Memory B cell (primary cell): ENCODE data around the gene LEPR.
A peak's percentile ranks its signal among the peaks of the same experiment; 100 is the strongest.
"Not testable (repeated sequence)": the region's sequence is repeated elsewhere in the genome, so short reads cannot be mapped to it uniquely, and the experiment has no call there.

Experiments used
- ATAC-seq: fragments of 150-1000 bp; cut with Tn5 transposase; 2 replicates; pipeline ENCODE4 v1.10.0; 2021; ENCODE audit warnings: low read depth, mild to moderate bottlenecking, moderate library complexity
- DNase-seq, 2 donors: peaks; one replicate each; pipeline ENCODE4 v3.0.0; 2022; ENCODE audit warnings: low spot score in 2 of 2
- H3K27ac Mint-ChIP-seq: one replicate; pipeline ENCODE4 v1.8.0; 2022; ENCODE audit warnings: mild to moderate bottlenecking, moderate library complexity, mixed read lengths
- H3K27me3 Mint-ChIP-seq: one replicate; pipeline ENCODE4 v1.8.0; 2022; ENCODE audit warnings: mixed read lengths
- H3K36me3 Mint-ChIP-seq: one replicate; pipeline ENCODE4 v1.8.0; 2022; ENCODE audit warnings: mild to moderate bottlenecking, mixed read lengths
- H3K4me1 Mint-ChIP-seq: one replicate; pipeline ENCODE4 v1.8.0; 2022; ENCODE audit warnings: mixed read lengths
- H3K4me3 Mint-ChIP-seq: one replicate; pipeline ENCODE4 v1.8.0; 2022; ENCODE audit warnings: mild to moderate bottlenecking, moderate library complexity, mixed read lengths
- H3K9me3 Mint-ChIP-seq: one replicate; pipeline ENCODE4 v1.8.0; 2022; ENCODE audit warnings: mixed read lengths

The LEPR gene, protein sequence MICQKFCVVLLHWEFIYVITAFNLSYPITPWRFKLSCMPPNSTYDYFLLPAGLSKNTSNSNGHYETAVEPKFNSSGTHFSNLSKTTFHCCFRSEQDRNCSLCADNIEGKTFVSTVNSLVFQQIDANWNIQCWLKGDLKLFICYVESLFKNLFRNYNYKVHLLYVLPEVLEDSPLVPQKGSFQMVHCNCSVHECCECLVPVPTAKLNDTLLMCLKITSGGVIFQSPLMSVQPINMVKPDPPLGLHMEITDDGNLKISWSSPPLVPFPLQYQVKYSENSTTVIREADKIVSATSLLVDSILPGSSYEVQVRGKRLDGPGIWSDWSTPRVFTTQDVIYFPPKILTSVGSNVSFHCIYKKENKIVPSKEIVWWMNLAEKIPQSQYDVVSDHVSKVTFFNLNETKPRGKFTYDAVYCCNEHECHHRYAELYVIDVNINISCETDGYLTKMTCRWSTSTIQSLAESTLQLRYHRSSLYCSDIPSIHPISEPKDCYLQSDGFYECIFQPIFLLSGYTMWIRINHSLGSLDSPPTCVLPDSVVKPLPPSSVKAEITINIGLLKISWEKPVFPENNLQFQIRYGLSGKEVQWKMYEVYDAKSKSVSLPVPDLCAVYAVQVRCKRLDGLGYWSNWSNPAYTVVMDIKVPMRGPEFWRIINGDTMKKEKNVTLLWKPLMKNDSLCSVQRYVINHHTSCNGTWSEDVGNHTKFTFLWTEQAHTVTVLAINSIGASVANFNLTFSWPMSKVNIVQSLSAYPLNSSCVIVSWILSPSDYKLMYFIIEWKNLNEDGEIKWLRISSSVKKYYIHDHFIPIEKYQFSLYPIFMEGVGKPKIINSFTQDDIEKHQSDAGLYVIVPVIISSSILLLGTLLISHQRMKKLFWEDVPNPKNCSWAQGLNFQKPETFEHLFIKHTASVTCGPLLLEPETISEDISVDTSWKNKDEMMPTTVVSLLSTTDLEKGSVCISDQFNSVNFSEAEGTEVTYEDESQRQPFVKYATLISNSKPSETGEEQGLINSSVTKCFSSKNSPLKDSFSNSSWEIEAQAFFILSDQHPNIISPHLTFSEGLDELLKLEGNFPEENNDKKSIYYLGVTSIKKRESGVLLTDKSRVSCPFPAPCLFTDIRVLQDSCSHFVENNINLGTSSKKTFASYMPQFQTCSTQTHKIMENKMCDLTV

DNA sequence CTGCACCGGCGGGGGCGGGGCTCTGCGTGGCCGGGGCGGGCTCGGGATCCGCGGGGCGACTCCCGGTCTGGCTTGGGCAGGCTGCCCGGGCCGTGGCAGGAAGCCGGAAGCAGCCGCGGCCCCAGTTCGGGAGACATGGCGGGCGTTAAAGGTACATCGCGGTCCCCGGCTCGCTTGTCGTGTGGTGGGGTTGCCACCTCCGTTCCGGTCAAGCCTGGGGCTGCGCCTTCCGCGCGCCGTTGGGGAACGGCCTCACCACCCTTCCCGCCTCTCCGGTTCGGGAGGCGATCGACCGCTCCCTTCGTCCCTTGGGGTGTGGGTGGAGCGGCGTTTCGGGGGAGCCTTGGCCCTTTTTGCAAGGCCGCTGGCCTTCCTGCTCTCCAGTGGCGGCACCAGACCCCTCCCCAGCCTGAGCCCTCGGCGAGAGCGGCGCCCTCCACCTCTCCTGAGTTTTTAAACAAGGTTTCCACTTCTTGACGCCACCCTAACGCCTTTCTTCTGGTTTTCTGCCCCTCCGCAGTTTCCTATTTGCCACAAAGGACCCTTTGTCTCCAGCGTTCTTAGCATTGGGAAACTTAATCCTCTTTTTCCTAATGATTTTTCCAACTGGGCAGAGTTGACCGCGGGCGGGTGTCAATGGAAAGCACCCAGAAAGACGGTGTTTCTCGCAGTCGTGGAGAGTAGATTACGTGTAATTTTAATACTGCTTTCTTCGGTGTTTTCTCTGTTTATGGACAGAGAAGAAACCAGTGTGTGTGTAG lies at the start of gene LEPR, which contains the start of gene LEPROT:
LEPR (plus strand) TSS at position 79 of the 761 bp plus-strand sequence. CDS start 144,898 bp downstream, outside the sequence.
LEPROT (plus strand) TSS at position 79 of the 761 bp plus-strand sequence; CDS start at position 136, 57 bp downstream.
- H3K4me3 Mint-ChIP-seq: no peak within 1 kb of the TSS
- ATAC-seq: no peak
- H3K27ac Mint-ChIP-seq: peak within 1 kb of the TSS; percentile 64
- no peaks in the 10 kb centered on the region for H3K9me3 Mint-ChIP-seq
- DNase-seq: no peak
- no peaks in the 10 kb centered on the region for H3K27me3 Mint-ChIP-seq
- H3K4me1 Mint-ChIP-seq: peaks cover 8% of the 10 kb centered on the region
- peaks cover 8% of the 10 kb centered on the region for H3K36me3 Mint-ChIP-seq

- H3K4me1 Mint-ChIP-seq: no peaks in the 10 kb centered on the region
- no peak overlapping the region for H3K4me3 Mint-ChIP-seq
- H3K9me3 Mint-ChIP-seq: peaks cover 3% of the 10 kb centered on the region
- DNase-seq (no peak), ATAC-seq (no peak)
- H3K27ac Mint-ChIP-seq: no peak overlapping the region
- peaks cover 10% of the 10 kb centered on the region for H3K27me3 Mint-ChIP-seq
- H3K36me3 Mint-ChIP-seq: peaks cover 5% of the 10 kb centered on the region
These were observed 48.9 kb upstream of the LEPR start for GRCh38 chr1:65371544-65371943.

DNA sequence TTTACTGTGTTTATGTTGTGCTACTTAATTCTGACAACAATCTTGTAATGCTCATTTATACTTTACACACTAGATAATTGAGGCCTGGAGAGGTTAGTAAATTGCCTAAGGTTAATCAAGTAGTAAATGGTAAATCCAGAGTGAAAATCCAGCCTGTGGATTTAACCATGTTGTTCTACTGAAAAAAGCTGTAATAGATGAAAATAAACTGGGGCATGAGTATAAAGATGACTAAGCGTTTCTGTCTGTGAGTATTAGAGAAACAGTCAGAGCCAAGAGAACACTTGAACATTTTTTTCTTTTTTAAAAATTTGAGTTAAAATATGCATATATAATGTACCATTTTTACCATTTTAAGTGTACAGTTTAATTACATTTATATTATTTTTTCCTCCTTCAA lies 47.9 kb upstream of the LEPR start:
- DNase-seq: no peak
- ATAC-seq: no peak
- Mint-ChIP-seq H3K36me3 (peaks cover 5% of the 10 kb centered on the region), H3K27me3 (peaks cover 10% of the 10 kb centered on the region), H3K4me3 (no peak overlapping the region), H3K4me1 (no peaks in the 10 kb centered on the region), H3K27ac (no peak overlapping the region), H3K9me3 (peaks cover 3% of the 10 kb centered on the region)

DNA sequence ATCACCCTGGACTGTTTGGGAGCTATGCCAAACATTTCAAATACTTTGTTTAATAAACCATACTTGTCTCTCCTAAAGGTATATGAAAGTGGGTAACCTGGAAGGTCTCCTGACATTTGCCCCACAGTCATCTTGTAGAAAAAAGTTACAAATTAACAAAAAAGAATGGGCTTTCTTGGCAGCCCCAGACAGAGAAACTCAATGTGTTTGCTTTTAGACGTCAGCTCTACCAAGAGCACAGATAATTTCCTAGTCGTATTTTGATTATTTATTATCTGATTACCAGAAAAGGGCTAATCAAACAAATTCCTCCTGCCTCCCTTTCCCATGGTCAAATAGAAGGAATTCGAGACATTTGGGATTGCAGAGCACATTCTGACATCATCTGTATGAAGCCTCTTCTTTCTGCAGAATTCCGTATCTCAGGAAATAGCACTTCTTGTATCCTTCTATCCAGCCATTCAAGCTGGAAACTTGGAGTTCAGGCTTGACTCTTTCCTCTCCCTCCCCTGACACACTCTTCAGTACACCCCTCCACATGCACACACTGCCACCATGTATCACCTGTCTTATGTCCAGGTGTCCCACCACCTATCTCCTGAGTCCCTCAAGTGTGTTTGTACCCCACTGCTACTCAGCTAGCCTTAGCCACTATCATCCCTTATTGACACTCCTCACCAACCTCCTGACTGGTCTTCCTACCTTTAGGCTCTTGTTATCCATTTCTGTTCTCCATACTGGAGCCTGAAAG lies 42.8 kb upstream of the LEPR start:
- no peak for ATAC-seq
- Mint-ChIP-seq H3K27ac (no peak overlapping the region), H3K27me3 (peaks cover 10% of the 10 kb centered on the region), H3K4me3 (no peak overlapping the region), H3K9me3 (peaks cover 3% of the 10 kb centered on the region), H3K4me1 (no peaks in the 10 kb centered on the region), H3K36me3 (peaks cover 7% of the 10 kb centered on the region)
- DNase-seq: no peak

DNA sequence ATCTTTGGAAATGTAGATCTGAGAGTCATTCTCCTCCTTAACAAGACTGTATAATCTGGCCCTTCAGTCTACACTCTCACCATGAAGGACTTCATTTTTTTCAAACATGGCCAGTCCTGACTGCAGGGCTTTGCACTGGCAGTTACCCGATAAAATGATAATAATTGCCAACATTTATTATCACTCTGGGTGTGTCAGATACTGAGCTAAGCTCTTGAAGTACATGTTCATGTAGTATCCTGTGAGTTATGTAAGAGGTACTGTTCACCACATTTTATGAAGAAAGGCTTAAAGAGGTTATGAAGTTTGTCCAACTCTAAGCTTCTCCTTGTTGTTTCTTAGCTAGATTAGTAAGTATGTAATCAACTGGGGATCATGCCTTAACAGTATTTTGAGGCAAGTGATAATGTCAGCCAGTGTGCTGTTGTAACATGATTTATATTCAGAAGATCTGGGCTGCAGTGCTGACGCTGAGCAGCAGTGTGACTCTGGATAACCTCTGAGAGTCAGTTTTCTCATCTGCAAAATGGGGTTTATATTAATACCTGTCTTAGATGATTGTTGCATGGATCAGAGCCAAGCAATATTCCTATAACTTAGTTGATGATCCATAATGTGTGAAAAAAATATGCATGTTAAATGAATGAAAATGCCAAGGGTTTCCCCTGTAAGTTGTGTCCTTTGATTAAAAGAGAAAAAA lies 42.1 kb upstream of the LEPR start:
- Mint-ChIP-seq H3K27me3 (peaks cover 12% of the 10 kb centered on the region), H3K9me3 (peaks cover 3% of the 10 kb centered on the region), H3K4me3 (no peak overlapping the region), H3K27ac (no peak overlapping the region), H3K36me3 (peaks cover 7% of the 10 kb centered on the region), H3K4me1 (no peaks in the 10 kb centered on the region)
- DNase-seq (no peak), ATAC-seq (no peak)

DNA sequence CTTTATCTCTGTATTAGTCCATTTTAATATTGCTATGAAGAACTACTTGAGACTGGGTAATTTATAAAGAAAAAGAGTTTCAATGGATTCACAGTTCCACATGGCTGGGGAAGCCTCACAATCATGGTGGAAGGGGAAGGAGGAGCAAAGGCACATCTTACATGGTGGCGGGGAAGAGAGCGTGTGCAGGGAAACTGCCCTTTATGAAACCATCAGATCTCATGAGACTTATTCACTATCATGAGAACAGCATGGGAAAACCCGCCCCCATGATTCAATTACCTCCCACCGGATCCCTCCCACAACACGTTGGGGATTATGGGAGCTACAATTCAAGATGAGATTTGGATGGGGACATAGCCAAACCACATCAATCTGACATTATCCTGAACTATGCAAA lies 36.0 kb upstream of the LEPR start:
- not testable (repeated sequence) for H3K9me3 Mint-ChIP-seq, H3K4me1 Mint-ChIP-seq, H3K27me3 Mint-ChIP-seq, H3K4me3 Mint-ChIP-seq, H3K27ac Mint-ChIP-seq, H3K36me3 Mint-ChIP-seq, ATAC-seq, DNase-seq

DNA sequence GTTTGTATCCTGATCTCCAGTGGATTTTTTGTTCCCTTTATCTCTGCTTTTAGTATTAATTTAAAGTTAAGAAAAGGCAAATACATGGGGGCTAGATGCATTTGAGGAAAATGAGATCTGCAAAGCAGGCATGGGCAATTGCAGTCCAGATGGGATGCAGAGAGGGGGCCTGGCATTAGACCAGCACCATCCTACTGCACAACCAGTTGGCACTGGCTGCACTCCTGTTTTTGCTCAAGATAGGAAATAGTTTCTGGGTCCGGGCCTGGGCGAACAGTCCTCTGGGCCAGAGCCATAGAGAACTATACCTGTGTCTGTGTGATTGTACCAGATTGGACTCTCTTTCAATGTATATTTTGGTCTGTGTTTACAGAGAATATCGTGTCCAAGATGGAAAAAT lies 34.0 kb upstream of the LEPR start:
- Mint-ChIP-seq H3K36me3 (no peaks in the 10 kb centered on the region), H3K27ac (no peak overlapping the region), H3K4me1 (no peaks in the 10 kb centered on the region), H3K9me3 (no peaks in the 10 kb centered on the region), H3K27me3 (peaks cover 4% of the 10 kb centered on the region), H3K4me3 (no peak overlapping the region)
- DNase-seq: no peak
- no peak for ATAC-seq

DNA sequence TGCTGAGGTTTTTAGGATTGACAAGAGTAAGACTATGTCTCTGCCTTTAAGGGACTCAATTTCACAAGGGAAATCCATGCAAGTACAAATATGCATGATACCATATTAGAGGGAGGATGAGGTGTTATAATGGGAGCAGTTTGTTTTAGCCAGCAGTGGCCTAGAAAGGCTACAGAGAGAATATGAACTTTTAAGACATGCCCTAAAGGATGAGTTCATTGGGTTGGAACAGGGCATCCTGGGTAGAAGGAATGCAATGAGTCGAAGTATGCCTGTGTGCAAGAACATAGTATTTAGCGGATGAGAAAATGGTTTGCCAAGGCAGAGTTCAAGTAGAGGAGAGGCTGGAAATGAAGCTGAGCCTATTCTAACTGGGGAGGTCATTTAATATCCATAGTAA lies 32.6 kb upstream of the LEPR start:
- Mint-ChIP-seq H3K4me3 (no peak overlapping the region), H3K4me1 (no peaks in the 10 kb centered on the region), H3K27ac (no peak overlapping the region), H3K36me3 (no peaks in the 10 kb centered on the region), H3K27me3 (peaks cover 3% of the 10 kb centered on the region), H3K9me3 (no peaks in the 10 kb centered on the region)
- ATAC-seq (no peak), DNase-seq (no peak)

DNA sequence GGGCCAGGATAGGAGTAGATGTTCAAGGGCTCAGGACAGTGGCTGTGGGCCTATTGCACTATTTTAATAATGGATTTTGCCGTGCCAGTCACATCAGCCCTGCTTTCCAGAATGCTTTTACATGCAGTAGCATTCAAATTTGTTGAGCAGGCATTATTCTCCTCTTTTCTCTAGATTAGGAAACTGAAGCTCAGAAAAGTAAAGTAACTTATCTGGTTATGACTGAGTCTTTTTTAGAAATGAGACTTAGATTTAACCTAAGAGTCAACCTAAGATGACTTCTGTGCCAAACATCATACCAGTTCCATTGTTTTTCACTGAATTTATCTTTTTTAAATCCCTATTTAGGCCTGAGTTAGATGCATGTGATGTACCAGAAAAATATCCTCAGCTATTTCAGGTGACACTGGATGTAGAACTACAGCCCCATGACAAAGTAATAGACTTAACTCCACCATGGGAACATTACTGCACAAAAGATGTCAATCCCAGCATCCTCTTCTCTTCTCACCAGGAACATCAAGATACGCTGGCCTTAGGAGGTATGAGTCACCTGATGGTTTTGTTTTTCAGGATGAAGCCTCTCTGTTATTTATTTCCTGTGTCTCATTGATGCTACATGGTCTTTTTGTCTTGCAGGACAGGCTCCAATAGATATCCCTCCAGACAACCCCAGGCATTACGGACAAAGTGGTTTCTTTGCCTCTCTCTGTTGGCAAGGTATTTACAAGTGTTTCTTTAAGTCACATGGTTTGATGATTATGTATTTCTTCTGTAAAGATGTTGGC lies 31.4 kb upstream of the LEPR start:
- DNase-seq (no peak), ATAC-seq (no peak)
- Mint-ChIP-seq H3K4me1 (no peaks in the 10 kb centered on the region), H3K27me3 (peaks cover 2% of the 10 kb centered on the region), H3K9me3 (no peaks in the 10 kb centered on the region), H3K27ac (no peak overlapping the region), H3K36me3 (no peaks in the 10 kb centered on the region), H3K4me3 (no peak overlapping the region)

- Mint-ChIP-seq H3K4me1 (no peaks in the 10 kb centered on the region), H3K36me3 (peaks cover 1% of the 10 kb centered on the region), H3K27me3 (no peaks in the 10 kb centered on the region), H3K27ac (no peak overlapping the region), H3K9me3 (no peaks in the 10 kb centered on the region), H3K4me3 (no peak overlapping the region)
- no peak for ATAC-seq
- no peak for DNase-seq
These were observed 28.0 kb upstream of the LEPR start for GRCh38 chr1:65392497-65392896.

DNA sequence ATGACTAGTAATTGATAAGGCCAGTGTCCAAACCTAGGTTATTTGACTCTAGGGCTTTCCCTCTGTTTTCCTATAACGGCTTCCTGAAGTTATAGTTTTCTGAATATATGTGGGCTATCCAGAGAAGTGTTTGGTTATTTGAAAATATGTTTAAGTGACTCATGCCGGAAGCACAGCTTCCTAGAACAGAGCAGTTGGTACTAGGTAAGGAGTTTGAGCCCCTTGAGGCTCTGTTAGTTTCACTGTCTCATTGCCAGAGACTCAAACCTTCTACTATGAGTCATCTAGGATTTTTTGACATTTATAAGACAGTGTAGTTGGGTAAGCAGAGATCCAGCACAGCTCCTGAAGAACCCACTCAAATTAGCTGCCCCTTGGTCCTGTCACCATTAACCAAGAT lies 27.1 kb upstream of the LEPR start:
- no peaks in the 10 kb centered on the region for H3K4me1 Mint-ChIP-seq
- no peak for DNase-seq
- H3K27me3 Mint-ChIP-seq: peaks cover under 1% of the 10 kb centered on the region
- no peak for ATAC-seq
- H3K36me3 Mint-ChIP-seq: peaks cover 1% of the 10 kb centered on the region
- H3K27ac Mint-ChIP-seq: no peak overlapping the region
- no peaks in the 10 kb centered on the region for H3K9me3 Mint-ChIP-seq
- no peak overlapping the region for H3K4me3 Mint-ChIP-seq

GRCh38 chr1:65393928-65394327 lies 26.5 kb upstream of the LEPR start:
- H3K36me3 Mint-ChIP-seq: peaks cover 1% of the 10 kb centered on the region
- DNase-seq (no peak), ATAC-seq (no peak)
- H3K27ac Mint-ChIP-seq: no peak overlapping the region
- H3K9me3 Mint-ChIP-seq: no peaks in the 10 kb centered on the region
- H3K4me1 Mint-ChIP-seq: no peaks in the 10 kb centered on the region
- H3K4me3 Mint-ChIP-seq: no peak overlapping the region
- H3K27me3 Mint-ChIP-seq: peaks cover 1% of the 10 kb centered on the region
